ENCODE results near the gene MUC5AC.
"Not testable (repeated sequence)": the region's sequence is repeated elsewhere in the genome, so short reads cannot be mapped to it uniquely, and the experiment has no call there.

MUC5AC gene

DNA sequence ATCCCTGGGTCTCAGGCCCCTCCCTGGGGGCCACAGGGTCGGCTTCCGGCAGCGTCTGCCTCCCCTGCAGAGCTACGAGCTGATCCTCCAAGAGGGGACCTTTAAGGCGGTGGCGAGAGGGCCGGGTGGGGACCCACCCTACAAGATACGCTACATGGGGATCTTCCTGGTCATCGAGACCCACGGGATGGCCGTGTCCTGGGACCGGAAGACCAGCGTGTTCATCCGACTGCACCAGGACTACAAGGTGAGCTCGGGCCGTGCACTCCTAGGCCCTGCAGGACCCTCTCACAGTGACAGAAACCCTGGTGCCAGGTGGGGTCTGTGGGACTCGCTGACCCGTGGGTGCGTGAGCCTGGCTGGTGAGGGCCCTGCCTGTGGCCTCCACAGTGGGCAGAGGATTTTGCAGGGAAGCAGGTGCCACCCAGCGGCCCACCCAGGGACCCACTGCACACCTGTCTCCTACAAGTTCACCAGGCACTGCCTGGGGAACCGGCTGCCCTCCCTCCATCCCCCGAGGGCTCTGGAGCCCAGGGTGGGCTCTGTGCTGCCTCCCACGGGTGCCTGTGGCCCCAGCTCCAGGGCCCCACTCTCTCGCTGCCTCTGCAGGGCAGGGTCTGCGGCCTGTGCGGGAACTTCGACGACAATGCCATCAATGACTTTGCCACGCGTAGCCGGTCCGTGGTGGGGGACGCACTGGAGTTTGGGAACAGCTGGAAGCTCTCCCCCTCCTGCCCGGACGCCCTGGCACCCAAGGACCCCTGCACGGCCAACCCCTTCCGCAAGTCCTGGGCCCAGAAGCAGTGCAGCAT, 78.8 kb downstream of the MUC5AC start:
- no peak for DNase-seq (ENCODE audit: low read depth)

DNA sequence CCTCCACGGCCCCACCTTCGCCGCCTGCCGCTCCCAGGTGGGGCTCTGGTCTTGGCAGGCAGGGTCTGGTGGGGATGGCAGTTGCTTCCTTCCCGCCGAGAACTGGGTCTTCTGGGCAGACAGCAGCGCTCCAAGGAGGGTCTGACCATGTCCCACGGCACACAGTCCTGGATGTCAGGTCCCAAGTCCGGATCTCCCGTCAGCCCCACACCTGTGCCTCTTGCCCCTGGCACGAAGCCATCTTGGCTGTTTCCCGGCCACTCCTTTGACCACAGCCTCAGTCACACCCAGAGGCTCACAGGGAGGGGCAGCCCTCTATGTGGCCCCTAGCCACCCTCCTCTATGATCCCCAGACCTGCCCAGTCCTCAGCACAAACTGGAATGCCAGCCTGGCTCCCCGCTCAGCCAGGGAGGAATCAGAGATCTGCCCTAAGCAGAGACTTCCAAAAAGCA, 79.4 kb downstream of the MUC5AC start:
- no peak for DNase-seq (ENCODE audit: low read depth)

GRCh38 chr11:1237851-1238250, 80.1 kb downstream of the MUC5AC start:
- no peak for DNase-seq (ENCODE audit: low read depth)

DNA sequence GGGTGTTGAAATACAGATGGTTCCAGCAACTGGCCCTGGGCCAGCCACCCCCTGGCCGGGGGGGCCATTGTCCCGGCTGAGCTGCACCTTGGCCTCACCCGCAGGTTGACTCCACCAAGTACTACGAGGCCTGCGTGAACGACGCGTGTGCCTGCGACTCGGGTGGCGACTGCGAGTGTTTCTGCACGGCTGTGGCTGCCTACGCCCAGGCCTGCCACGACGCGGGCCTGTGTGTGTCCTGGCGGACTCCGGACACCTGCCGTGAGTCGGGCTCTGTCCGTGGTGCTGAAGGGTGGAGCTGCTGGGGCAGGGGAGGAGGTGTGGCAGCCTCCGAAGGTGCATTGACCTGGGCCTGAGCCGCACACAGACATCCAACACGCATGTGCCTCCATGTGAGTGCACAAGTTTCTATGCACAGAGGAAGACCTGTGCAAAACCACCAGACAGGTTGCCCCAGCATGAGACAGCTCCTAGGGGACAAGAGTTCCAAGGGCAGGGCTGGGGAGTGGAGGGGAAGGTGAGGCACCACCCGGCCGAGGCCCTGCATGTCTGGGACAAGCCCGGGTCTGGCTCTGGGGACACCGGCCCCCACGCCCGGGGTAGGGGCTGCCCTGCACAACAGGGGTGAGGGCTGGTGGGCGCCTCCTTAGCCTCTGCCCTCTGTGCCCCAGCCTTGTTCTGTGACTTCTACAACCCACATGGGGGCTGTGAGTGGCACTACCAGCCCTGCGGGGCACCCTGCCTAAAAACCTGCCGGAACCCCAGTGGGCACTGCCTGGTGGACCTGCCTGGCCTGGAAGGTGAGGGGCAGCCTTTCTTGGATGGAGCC, 81.2 kb downstream of the MUC5AC start:
- DNase-seq (ENCODE audit: low read depth) = no peak

DNA sequence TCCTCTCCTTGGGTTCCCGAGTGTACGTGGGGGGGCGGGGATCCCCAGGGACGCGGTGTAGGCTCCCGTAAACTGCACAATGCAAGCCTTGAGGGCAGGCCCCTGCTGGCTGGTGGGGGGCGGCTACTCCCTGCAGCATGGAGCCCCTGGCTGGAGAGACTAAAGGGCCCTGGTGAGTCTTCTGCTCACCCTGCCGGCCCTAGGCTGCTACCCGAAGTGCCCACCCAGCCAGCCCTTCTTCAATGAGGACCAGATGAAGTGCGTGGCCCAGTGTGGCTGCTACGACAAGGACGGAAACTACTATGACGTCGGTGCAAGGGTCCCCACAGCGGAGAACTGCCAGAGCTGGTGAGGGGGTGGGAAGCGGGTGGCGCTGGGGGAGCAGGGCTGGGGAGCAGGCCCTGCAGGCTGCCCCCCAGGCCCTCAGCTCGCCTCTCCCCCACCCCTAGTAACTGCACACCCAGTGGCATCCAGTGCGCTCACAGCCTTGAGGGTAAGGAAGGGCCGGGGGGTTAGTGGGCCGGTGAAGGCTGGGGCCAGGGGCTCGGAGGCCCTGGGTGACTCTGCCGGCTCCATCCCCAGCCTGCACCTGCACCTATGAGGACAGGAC, 81.9 kb downstream of the MUC5AC start:
- no peak for DNase-seq (ENCODE audit: low read depth)

GRCh38 chr11:1240771-1241170, 83.0 kb downstream of the MUC5AC start:
- no peak for DNase-seq (ENCODE audit: low read depth)

DNA sequence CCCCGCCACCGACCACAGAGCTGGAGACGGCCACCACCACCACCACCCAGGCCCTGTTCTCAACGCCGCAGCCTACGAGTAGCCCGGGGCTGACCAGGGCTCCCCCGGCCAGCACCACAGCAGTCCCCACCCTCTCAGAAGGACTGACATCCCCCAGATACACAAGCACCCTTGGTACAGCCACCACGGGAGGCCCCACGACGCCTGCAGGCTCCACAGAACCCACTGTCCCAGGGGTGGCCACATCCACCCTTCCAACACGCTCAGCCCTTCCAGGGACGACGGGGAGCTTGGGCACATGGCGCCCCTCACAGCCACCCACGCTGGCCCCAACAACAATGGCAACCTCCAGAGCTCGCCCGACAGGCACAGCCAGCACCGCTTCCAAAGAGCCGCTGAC, 84.0 kb downstream of the MUC5AC start:
- DNase-seq (ENCODE audit: low read depth) = no peak

- DNase-seq (ENCODE audit: low read depth) = no peak
Observed at GRCh38 chr11:1242289-1242688, 84.5 kb downstream of the MUC5AC start.

DNA sequence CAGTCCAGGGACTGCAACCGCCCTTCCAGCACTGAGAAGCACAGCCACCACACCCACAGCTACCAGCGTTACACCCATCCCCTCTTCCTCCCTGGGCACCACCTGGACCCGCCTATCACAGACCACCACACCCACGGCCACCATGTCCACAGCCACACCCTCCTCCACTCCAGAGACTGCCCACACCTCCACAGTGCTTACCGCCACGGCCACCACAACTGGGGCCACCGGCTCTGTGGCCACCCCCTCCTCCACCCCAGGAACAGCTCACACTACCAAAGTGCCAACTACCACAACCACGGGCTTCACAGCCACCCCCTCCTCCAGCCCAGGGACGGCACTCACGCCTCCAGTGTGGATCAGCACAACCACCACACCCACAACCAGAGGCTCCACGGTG, 85.0 kb downstream of the MUC5AC start:
- not testable (repeated sequence) for DNase-seq (ENCODE audit: low read depth)

DNA sequence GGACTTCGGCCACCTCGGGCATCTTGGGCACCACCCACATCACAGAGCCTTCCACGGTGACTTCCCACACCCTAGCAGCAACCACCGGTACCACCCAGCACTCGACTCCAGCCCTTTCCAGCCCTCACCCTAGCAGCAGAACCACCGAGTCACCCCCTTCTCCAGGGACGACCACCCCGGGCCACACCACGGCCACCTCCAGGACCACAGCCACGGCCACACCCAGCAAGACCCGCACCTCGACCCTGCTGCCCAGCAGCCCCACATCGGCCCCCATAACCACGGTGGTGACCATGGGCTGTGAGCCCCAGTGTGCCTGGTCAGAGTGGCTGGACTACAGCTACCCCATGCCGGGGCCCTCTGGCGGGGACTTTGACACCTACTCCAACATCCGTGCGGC, 85.8 kb downstream of the MUC5AC start:
- not testable (repeated sequence) for DNase-seq (ENCODE audit: low read depth)

DNA sequence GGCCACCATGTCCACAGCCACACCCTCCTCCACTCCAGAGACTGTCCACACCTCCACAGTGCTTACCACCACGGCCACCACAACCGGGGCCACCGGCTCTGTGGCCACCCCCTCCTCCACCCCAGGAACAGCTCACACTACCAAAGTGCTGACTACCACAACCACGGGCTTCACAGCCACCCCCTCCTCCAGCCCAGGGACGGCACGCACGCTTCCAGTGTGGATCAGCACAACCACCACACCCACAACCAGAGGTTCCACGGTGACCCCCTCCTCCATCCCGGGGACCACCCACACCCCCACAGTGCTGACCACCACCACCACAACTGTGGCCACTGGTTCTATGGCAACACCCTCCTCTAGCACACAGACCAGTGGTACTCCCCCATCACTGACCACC, 86.8 kb downstream of the MUC5AC start:
- not testable (repeated sequence) for DNase-seq (ENCODE audit: low read depth)

- not testable (repeated sequence) for DNase-seq (ENCODE audit: low read depth)
Observed at GRCh38 chr11:1245717-1246116, 88.0 kb downstream of the MUC5AC start.

DNA sequence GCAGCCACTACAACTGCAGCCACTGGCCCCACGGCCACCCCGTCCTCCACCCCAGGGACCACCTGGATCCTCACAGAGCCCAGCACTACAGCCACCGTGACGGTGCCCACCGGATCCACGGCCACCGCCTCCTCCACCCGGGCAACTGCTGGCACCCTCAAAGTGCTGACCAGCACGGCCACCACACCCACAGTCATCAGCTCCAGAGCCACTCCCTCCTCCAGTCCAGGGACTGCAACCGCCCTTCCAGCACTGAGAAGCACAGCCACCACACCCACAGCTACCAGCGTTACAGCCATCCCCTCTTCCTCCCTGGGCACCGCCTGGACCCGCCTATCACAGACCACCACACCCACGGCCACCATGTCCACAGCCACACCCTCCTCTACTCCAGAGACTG, 88.5 kb downstream of the MUC5AC start:
- DNase-seq (ENCODE audit: low read depth) = not testable (repeated sequence)

DNA sequence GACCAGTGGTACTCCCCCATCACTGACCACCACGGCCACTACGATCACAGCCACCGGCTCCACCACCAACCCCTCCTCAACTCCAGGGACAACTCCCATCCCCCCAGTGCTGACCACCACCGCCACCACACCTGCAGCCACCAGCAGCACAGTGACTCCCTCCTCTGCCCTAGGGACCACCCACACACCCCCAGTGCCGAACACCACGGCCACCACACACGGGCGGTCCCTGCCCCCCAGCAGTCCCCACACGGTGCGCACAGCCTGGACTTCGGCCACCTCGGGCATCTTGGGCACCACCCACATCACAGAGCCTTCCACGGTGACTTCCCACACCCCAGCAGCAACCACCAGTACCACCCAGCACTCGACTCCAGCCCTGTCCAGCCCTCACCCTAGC, 89.3 kb downstream of the MUC5AC start:
- DNase-seq (ENCODE audit: low read depth) = not testable (repeated sequence)

GRCh38 chr11:1248951-1249350, 91.2 kb downstream of the MUC5AC start:
- DNase-seq (ENCODE audit: low read depth) = not testable (repeated sequence)

DNA sequence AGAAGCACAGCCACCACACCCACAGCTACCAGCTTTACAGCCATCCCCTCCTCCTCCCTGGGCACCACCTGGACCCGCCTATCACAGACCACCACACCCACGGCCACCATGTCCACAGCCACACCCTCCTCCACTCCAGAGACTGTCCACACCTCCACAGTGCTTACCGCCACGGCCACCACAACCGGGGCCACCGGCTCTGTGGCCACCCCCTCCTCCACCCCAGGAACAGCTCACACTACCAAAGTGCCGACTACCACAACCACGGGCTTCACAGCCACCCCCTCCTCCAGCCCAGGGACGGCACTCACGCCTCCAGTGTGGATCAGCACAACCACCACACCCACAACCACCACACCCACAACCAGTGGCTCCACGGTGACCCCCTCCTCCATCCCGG, 92.7 kb downstream of the MUC5AC start:
- DNase-seq (ENCODE audit: low read depth) = not testable (repeated sequence)
